Activated T-cell treated with anti-CD3 and anti-CD28 coated beads for 1 hour (primary cell): ENCODE results near the gene GPR35.
A peak's percentile ranks its signal among the peaks of the same experiment; 100 is the strongest.

ENCODE experiments used
- DNase-seq: peaks from one replicate; pipeline ENCODE4 v3.0.0-alpha.2; 2020; ENCODE audit warnings: low read depth

Gene GPR35, protein sequence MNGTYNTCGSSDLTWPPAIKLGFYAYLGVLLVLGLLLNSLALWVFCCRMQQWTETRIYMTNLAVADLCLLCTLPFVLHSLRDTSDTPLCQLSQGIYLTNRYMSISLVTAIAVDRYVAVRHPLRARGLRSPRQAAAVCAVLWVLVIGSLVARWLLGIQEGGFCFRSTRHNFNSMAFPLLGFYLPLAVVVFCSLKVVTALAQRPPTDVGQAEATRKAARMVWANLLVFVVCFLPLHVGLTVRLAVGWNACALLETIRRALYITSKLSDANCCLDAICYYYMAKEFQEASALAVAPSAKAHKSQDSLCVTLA

DNA sequence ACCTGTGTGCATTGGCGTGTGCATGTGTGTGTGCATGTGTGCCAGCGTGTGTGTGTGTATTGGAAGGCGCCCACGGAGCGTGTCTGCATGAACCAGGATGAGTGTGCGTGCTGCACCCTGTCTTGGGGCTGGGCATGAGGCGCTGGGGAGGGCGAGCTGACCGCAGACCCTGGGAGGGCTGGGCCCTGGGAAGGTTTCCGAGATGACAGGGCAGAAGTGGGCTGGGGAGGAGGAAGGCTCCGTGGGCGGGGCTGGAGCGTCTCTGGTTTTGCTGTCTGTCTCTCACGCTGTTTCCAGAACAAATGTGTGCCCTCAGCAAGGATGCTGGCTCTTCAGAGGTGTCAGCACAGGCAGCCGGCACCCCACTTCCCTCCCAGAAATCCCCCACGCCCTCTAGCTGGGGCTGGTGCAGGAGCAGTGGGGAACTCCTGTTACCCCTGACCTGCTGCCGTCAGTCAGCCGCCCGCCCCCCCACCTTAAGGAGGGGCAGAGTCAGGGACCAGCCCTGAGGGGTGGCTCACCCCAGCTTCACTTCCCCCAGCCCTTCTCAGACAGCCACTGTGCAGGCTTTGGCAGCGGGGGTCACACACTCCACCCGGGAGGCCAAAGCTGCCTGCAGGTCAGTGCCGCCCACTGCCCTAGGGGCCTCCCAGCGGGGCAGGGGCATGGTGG lies at the start of gene GPR35:
TSS of gene GPR35 (plus strand) at position 531 of the 672 bp plus-strand sequence. CDS start 4,473 bp downstream, outside the sequence.
- peak; percentile 55 for DNase-seq

GRCh38 chr2:240576036-240576435 lies 49.2 kb upstream of the GPR35 start:
- no peak for DNase-seq

DNA sequence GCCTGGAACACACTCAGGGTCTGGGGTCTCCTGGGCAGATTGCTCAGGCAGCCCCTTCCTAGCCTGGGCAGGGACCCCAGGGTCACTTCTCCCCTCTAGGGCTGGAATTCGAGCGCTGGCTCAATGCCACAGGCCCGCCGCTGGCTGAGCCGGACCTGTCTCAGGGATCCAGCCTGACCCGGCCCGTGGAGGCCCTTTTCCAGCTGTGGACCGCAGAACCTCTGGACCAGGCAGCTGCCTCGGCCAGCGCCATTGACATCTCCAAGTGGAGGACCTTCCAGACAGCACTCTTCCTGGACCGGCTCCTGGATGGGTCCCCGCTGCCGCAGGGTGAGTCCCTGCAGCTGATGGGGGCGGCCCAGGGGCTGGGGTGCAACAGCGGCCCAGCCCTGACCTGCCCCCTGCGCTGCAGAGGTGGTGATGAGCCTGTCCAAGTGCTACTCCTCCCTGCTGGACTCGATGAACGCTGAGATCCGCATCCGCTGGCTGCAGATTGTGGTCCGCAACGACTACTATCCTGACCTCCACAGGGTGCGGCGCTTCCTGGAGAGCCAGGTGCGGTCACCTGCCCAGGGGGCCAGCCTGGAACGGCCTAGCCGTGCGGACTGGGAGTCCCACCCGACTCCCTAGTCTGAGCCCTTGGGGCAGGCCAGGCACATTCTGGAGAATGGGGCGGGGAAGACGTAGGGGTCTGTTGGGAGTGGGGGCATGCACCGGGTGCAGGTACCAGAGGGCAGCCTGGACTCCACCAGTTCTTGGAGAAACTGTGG lies 48.7 kb upstream of the GPR35 start:
- no peak for DNase-seq

DNA sequence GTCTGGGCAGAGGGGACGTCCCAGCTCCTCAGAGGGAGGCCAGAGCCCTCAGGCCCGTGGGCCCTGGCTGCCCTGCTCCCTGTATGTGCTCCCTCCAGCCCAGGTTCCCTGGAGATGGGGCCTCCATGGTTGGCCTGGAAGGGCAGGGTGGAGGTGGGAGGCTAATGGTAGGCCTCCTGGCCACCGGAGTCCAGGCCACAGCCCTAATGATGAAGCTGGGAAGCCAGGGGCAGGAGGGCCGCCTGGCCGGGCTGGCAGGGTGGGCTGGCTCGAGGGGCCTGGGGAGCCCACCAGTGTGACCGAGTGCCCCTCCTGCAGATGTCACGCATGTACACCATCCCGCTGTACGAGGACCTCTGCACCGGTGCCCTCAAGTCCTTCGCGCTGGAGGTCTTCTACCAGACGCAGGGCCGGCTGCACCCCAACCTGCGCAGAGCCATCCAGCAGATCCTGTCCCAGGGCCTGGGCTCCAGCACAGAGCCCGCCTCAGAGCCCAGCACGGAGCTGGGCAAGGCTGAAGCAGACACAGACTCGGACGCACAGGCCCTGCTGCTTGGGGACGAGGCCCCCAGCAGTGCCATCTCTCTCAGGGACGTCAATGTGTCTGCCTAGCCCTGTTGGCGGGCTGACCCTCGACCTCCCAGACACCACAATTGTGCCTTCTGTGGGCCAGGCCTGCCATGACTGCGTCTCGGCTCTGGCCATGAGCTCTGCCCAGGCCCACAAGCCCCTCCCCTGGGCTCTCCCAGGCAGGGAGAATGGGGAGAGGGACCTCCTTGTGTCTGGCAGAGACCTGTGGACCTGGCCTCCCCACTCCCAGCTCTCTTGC lies 47.8 kb upstream of the GPR35 start:
- DNase-seq, result no peak

DNA sequence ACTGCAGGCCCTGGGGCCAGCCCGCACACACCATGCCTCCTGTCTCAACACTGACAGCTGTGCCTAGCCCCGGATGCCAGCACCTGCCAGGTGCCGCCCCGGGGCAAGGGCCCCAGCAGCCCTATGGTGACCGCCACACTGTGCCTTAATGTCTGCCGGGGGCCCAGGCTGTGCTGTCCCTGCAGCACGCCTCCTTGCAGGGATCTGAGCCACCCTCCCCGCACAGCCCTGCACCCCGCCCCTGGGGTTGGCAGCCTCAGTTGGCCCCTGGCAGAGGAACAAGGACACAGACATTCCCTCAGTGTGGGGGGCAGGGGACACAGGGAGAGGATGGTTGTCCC lies 47.2 kb upstream of the GPR35 start:
- DNase-seq, result no peak

DNA sequence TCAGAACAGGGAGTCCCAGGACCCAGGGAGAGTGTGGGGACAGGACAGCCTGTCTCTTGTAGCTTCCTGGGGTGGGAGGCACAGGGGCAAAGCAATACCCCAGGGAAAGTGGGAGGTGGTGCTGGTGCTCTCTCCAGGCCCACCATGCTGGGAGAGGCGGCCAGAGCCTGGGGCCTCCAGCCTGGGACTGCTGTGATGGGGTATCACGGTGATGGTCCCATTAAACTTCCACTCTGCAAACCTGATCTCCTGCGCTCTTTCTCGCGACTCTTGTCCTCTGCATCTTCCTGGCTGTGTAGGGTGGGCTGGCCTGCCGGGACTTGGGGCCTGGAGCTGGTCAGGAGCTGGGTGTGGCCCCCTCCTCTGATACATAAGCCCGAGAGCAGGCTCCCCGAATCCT lies 46.8 kb upstream of the GPR35 start:
- no peak for DNase-seq

GRCh38 chr2:240579071-240579762 lies 46.1 kb upstream of the GPR35 start:
- DNase-seq, result no peak

DNA sequence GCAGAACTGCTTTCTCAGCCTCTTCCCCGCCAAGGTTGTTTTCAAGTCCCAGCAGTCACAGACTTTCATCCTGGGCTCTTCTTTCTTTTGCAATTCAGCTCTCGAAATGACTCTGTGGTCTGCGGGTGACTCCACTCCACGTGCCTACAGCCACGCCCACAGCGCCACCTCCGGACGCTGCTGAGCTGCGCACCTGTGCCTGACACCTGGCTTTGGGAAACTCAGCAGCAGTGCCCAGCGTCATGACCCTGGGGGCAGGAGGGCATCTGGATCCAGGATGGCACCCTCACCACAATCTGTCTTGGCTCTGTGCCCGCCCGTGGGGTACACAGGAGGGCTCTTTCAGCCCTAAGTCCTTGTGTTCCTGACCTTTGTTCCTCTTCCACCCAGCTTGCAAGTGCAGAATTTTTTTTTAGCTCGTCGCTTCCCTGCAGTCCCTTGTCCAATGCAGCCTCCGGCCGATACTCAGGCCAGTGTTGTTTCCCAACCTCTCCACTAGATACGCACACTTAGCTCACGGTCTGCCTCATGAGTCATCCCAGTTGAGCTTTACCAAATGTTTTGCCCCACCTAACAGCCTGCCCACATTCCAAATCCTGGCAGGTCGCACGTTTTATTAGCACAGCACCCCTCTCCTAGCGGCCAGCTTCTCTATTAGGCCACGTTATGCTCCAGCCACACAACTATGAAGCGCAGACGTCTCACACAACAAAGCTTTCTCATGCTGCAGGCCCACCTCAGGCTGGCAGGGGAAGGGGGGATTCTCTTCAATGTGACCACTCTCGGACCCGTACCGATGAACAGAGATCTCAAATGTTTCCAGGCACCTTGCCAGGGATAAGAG lies 45.3 kb upstream of the GPR35 start:
- peak; percentile 65 for DNase-seq

GRCh38 chr2:240581811-240582210 lies 43.5 kb upstream of the GPR35 start:
- DNase-seq, result no peak

GRCh38 chr2:240582781-240583180 lies 42.5 kb upstream of the GPR35 start:
- no peak for DNase-seq

DNA sequence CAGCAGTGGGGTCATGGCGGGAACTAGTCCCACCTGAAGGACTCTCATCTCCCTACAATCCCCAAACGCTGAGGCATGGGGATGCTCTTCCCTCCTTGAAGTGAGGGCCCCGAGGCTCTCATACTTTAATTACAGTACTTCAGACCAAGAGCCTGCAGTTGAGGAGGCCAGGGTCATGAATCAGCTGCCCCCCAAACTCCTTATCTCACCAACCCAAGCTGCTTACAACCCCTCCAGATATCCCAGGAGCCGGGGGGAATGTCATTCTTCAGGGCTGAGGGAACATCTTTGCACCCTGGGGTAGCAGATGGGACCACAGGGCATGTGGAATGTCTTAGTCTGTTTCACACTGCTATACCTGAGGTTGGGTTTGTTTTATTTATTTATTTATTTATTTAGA lies 41.5 kb upstream of the GPR35 start:
- DNase-seq, result no peak

DNA sequence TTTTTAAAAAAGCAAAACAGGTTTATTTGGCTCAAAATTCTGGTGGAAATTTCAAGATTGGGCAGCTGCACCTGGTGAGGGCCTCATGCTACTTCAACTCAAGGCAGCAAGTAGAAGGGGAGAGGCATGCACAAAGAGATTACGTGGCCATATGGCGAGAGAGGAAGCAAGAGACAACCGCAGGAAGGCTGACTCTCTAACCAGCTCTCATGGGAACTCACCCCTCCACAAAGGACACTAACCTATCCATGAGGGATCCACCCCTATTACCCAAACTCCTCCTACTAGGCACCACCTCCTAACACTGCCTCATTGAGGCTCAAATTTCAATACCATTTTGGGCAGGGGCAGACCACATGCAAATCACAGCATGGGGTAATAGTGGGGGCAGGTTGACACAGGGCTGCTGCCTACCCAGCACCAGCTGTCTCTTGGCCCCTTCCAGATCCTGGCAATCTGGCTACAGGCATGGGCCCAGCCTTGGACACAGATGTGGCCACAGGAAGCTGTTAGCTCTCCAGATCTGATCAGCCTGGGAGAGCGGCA lies 40.7 kb upstream of the GPR35 start:
- DNase-seq, result no peak

GRCh38 chr2:240585101-240585500 lies 40.2 kb upstream of the GPR35 start:
- DNase-seq, result no peak

- DNase-seq, result no peak
Measured at GRCh38 chr2:240585681-240586197, 39.5 kb upstream of the GPR35 start.

- DNase-seq, result peak; percentile 92
Measured at GRCh38 chr2:240586198-240586918, 38.9 kb upstream of the GPR35 start, which contains the start of gene CAPN10. Gene CAPN10, plus strand, starts transcription at chr2:240586734. Its CDS starts 178 bp downstream, at chr2:240586912.

- peak; percentile 45 for DNase-seq
Measured at GRCh38 chr2:240586919-240587800, 38.1 kb upstream of the GPR35 start.

GRCh38 chr2:240588006-240588655 lies 37.1 kb upstream of the GPR35 start:
- DNase-seq, result no peak

DNA sequence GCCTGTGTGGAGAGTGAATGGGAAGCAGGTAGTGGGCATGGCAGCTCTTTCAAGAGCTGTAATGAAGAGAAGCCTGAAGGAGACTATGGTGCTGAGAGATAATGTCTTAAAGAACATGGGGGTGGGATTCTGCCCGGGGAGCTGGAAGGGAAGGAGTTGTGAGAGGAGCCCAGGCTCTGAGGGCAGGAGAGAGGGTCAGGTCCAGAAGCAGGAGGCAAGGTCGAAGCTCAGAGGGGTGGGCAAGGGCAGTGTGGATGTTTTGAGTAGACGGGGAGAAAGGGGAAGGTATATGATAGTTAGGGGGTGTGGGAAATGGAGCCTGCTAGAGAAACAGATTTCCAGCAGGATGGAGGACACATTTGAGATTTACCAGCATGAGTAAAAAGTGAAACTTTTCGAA lies 36.6 kb upstream of the GPR35 start:
- no peak for DNase-seq
